Measurements from ENCODE around the gene ATP9A. TPM values are rescaled to one million over a fixed set of nuclear protein-coding genes. Genes with fewer than 3 reads are reported as not detected.

ATP9A gene
- total and polyA plus RNA-seq, 2 donors from 2014 or later: 7.1 to 40.2 TPM

- no peak for FAIRE-seq
- intact Hi-C loops (cut with DNase I): no loop called here
- Histone ChIP-seq H3K4me1 (ENCODE audit: control insufficient read depth in 2 of 3, insufficient read depth in 2 of 3, low read depth in 1 of 3, low read length in 3 of 3) (no peaks in the 10 kb centered on the region), H3K9ac (ENCODE audit: low read length in 3 of 3) (no peak overlapping the region), H3K27me3 (ENCODE audit: control insufficient read depth, insufficient read depth, low read length) (no peaks in the 10 kb centered on the region), H3K4me3 (ENCODE audit: low read length in 3 of 3) (no peak overlapping the region), H3K36me3 (ENCODE audit: control insufficient read depth in 2 of 3, insufficient read depth in 3 of 3, low read length in 3 of 3) (no peaks in the 10 kb centered on the region), H3K27ac (ENCODE audit: low read depth in 2 of 2, low read length in 2 of 2) (no peak overlapping the region), H3K9me3 (ENCODE audit: control insufficient read depth in 2 of 3, insufficient read depth in 1 of 3, low read length in 3 of 3) (no peaks in the 10 kb centered on the region)
- no peak for TF ChIP-seq CTCF (IDR thresholded peaks at IDR 0.05; ENCODE audit: borderline replicate concordance, extremely low read depth, insufficient read depth)
- peak in 1 of 5 donors; percentile 23 for DNase-seq
These were observed 8.2 kb downstream of the ATP9A start for GRCh38 chr20:51759769-51760510.

- intact Hi-C loops (cut with DNase I): no loop called here
- no peaks in the 10 kb centered on the region for H3K27me3 ChIP-seq (ENCODE audit: control insufficient read depth, insufficient read depth, low read length)
- no peaks in the 10 kb centered on the region for H3K4me1 ChIP-seq (ENCODE audit: control insufficient read depth in 2 of 3, insufficient read depth in 2 of 3, low read depth in 1 of 3, low read length in 3 of 3)
- peak in 1 of 5 donors; percentile 22 for DNase-seq
- no peak overlapping the region for H3K4me3 ChIP-seq (ENCODE audit: low read length in 3 of 3)
- FAIRE-seq: no peak
- H3K9ac ChIP-seq (ENCODE audit: low read length in 3 of 3): no peak overlapping the region
- no peaks in the 10 kb centered on the region for H3K36me3 ChIP-seq (ENCODE audit: control insufficient read depth in 2 of 3, insufficient read depth in 3 of 3, low read length in 3 of 3)
- no peak for TF ChIP-seq CTCF (IDR thresholded peaks at IDR 0.05; ENCODE audit: borderline replicate concordance, extremely low read depth, insufficient read depth)
- H3K9me3 ChIP-seq (ENCODE audit: control insufficient read depth in 2 of 3, insufficient read depth in 1 of 3, low read length in 3 of 3): no peaks in the 10 kb centered on the region
- H3K27ac ChIP-seq (ENCODE audit: low read depth in 2 of 2, low read length in 2 of 2): no peak overlapping the region
These were observed 9.1 kb downstream of the ATP9A start for GRCh38 chr20:51758978-51759544.

GRCh38 chr20:51757226-51757625 is 11.0 kb downstream of the ATP9A start:
- Histone ChIP-seq H3K27me3 (ENCODE audit: control insufficient read depth, insufficient read depth, low read length) (no peaks in the 10 kb centered on the region), H3K4me3 (ENCODE audit: low read length in 3 of 3) (no peak overlapping the region), H3K27ac (ENCODE audit: low read depth in 2 of 2, low read length in 2 of 2) (no peak overlapping the region), H3K9me3 (ENCODE audit: control insufficient read depth in 2 of 3, insufficient read depth in 1 of 3, low read length in 3 of 3) (no peaks in the 10 kb centered on the region), H3K36me3 (ENCODE audit: control insufficient read depth in 2 of 3, insufficient read depth in 3 of 3, low read length in 3 of 3) (no peaks in the 10 kb centered on the region), H3K4me1 (ENCODE audit: control insufficient read depth in 2 of 3, insufficient read depth in 2 of 3, low read depth in 1 of 3, low read length in 3 of 3) (peaks cover 0 to 3% (median 0%) of the 10 kb centered on the region in 3 donors), H3K9ac (ENCODE audit: low read length in 3 of 3) (no peak overlapping the region)
- FAIRE-seq (no peak), DNase-seq (peak in 2 of 5 donors; percentile 25 to 37)
- no peak for TF ChIP-seq CTCF (IDR thresholded peaks at IDR 0.05; ENCODE audit: borderline replicate concordance, extremely low read depth, insufficient read depth)
- intact Hi-C loops (cut with DNase I): no loop called here

Data from kidney (tissue), 14 donors.